GM20431 (cell line): ENCODE data around the gene ZNF22.

Source experiments
- in situ Hi-C: fragments of 300-500 bp; cut with MseI, MboI; formaldehyde crosslinking; loops from one replicate; pipeline ENCODE4 v1.15.0; 2020; ENCODE audit warnings: low sequenced_read_pairs; ENCODE audit not compliant: unreplicated experiment

Gene ZNF22

DNA sequence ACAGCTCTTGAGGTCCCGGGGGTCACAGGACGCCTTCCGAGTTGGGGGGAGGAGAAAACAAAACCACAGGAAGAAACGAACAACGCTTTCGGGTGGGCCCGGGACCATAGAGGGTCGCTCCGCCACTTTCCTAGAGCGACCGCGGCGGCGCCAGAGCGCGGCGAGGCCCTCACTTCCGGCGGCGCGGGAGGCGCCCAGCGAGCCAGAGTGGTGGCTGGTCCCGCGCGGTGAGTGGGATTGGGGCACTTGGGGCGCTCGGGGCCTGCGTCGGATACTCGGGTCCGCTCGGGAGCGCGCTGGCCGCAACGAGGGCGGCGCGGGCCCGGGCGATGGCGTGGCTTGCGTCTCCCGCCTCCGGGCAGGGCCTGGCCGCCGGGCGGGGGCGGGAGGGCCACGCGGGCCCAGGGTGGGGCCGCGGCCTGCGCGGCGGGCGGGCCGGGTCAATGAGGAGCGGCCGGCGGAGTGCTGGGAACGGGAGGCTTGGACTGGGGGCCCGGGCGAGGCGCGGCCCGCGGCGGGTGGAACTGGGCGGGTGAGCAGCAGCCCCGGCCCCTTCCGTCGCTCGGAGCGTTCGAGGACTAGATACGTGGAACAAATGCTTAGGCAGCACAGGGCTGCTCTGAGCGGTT, at the start of gene ZNF22:
ZNF22 (plus strand) TSS at position 172 of the 629 bp plus-strand sequence. CDS start 2,446 bp downstream, outside the sequence.
- in situ Hi-C loops = no loop called here

DNA sequence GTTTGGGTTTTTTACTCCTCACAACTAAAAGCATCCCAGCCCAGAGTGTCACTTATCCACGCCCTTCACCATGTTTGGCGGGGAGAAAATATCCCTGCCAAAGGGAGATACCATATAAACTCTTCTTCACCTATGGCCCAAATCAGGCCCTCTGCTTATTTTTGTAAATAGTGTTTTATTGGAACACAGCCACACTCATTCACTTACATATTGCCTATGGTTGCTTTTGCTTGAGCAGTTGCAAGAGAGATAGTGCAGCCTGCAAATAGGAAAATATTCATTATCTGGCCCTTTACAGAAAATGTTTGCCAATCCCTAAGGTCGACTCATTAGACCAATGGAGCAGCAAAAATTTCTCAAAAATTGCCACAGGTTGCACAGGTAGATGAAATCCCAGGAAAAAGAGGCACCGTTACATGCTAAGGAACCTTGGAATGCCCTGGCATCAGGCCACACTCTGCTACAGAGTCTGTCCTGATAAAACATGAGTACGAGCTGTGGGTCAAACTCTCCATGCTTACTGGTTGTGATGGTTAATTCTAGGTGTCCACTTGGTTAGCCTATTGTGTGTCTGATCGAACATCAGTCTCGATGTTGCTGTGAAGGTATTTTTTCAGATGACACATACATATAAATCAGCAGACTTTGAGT, 49.0 kb upstream of the ZNF22 start:
- in situ Hi-C loops = no loop called here

DNA sequence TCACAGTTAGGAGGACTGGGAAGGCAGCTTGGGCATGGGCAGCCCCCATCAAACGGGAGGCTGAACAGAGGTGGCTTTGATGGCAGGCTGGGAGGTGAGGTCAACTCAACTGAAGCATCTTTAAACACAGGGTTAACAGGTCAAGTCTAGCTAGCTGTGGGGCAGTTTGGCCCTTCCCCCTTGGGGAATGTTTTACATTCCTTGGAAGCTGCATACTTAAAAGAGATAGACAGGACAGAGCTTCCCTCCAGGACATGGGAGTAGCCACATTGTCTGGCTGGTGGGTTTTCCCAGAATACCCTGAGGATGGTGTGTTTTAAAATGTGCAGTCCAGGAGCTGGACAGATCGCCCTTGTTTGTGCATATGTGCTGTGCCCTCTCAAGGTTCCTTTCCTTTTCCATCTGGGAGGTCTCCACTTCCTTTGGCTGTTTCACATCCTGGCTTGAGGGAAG, 47.9 kb upstream of the ZNF22 start:
- in situ Hi-C loops = no loop called here

DNA sequence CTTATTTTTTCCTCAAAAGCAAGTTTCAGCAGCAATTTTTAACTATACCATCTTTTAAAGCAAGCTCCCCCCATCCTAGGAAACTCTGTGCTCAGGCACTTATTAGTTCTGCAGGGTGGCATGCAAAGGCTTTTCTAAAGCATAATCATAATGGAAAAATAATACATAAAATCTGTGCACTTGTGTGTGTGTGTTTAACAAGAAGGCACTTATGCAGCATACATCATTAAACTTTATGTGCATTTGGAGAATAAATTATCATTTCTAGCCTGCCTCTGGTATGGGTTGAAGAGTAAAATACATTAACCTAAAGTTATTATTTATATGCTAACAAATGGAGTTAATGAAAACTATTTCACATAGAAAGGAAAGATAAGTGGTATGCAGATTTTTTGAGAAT, 46.7 kb upstream of the ZNF22 start:
- in situ Hi-C loops = no loop called here

DNA sequence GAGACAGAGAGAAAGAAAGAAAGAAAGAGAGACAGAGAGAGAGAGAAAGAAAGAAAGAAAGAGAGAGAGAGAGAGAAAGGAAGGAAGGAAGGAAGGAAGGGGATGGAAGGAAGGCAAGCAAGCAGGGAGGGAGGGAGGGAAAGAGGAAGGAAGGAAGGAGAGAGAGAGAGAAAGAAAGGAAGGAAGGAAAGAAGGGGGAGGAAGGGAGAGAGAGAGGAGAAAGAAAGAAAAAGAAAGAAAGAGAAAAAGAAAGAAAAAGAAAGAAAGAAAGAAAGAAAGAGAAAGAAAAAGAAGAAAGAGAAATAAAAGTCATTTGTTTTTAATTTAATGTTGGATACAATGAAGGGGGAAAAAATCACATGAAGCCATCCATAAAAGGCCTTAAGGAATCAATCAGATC, 45.8 kb upstream of the ZNF22 start:
- in situ Hi-C loops = no loop called here

DNA sequence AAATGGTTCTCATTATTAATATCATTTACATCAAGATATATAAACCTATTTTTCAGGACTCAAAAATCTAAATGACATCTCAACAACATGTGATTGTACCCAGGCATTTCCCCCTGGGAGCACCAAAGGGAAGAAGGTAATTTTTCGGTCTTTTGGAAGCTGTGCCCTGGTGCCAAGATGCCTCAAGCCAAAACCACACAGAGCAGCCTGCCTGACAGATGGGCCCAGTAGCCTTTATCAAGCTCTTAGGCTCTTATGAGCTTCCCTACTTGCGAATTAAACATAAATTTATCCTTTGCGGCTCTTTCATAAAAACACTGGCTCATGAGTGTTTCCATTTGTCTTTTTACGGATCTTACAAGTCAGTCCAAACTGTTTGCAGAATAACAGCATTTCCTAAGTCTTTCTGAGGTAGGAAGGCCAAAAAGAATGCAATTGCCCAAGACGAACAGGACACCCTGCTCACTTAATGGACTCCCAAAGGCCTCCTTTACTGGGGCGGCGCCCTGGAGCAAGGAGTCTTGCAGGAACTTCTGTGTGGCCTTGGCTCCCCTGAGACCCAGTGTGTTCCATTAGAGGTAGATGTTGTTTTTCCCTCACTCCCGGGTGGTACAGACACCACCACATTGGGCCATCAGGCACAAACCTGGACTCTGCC, 45.2 kb upstream of the ZNF22 start:
- in situ Hi-C loops = no loop called here

DNA sequence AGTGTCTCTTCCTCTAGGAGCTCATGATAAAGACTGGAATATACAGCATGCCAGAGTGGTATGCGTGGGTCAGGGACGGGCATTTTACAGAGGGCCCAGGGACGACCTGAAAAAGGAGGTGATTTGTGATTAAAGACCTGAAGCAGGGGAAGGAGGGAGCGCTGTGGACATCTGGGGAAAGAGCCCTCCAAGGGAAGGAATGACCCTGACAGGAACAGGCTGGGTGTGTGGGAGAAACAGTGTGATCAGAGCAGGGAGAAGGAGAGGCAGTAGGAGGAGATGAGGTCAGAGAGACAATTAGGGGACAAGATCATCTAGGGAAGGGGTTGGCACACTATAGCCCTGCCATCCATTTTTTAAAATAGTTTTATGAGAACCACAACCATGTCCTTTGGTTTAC, 44.5 kb upstream of the ZNF22 start:
- in situ Hi-C loops = no loop called here

DNA sequence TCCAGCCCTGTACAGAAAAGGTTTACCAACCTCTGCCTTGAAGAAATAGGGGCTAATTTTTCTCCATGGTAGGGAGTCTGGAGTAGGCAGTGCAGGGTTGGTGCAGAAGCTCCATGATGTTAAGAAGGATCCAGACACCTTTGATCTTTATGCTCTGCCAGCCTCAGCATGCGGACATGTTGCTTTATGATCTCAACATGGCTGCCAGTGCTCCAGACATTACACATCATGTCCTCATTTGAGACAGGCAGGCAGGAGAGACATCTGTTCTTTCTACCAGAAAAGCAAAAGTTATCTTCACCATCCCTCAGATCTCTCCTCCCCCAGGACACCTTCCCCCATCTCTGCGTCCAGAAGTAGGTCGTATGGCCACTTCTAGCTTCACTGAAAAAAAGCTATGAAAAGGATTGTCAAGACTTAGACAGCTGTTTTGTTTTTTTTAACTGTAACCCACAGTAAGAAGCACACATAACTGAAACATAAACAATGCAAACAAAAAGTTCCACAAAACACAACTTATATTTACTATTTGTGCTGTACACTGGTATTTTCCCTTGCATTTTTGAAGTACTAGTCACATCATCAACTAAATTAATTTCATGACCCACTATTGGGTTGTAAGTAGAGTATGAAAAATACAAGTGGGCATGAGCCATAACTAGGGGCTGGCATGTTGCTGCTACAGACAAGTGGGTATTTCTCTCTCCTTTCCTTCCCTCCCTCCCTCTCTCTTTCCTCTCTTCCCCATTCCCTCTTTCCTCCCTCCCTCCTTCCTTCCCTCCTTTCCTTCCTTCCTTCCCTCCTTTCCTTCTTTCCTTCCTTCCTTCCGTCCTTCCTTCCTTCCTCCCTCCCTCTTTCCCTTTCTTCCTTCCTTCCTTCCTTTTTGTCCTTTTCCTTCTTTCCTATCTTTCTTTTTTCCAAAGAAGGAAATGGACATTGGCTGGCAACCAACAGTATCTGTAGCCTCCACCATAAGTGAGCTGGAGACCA, 43.7 kb upstream of the ZNF22 start:
- in situ Hi-C loops = no loop called here

DNA sequence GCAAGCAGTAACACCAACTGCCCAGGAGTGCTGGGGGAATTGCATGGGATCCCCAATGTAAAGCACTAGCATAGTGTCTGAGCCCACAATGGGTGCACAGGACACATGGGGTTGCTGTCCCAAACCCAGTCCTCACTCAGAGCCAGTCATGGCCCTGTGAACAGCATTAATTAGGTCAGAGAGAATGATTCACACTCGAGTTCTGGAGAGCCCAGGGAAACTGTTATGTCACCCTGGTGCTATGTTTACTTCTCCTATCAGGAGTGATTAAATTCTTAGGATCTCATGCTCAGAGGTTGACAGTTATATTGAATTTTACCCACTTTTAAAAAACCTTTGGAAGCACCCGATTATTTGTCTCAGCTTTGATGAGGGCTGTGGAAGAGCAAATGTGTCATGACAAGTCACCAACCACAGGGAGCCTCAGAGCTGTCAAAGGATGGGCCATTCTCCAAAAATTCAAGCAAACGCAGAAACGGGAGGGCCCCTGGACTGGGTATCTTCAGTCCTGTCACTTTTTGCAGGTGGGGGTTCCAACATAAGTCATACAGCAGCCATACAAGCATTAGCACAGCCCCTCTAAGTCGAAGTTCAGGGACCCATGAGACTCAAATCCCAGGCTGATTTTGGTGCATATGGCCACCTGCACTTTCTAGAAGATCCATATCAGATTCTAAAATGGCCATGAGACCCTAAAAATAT, 42.4 kb upstream of the ZNF22 start:
- in situ Hi-C loops = no loop called here

DNA sequence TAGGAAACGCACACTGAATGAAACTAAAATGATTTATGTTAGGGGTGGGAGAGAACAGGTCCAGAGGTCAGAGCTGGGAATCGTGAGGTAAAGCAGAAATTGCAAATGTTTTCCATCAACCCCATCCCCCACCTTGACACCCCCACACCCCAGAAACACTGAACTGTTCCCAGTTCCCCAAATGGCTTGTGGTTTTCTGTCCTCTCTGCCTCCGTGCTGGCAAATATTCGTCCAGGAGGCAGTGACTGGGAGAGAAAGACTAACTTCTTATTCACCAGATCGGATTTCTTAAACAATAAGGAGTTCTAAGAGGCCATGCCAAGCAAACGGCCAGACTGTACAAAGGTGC, 41.9 kb upstream of the ZNF22 start:
- in situ Hi-C loops = no loop called here

DNA sequence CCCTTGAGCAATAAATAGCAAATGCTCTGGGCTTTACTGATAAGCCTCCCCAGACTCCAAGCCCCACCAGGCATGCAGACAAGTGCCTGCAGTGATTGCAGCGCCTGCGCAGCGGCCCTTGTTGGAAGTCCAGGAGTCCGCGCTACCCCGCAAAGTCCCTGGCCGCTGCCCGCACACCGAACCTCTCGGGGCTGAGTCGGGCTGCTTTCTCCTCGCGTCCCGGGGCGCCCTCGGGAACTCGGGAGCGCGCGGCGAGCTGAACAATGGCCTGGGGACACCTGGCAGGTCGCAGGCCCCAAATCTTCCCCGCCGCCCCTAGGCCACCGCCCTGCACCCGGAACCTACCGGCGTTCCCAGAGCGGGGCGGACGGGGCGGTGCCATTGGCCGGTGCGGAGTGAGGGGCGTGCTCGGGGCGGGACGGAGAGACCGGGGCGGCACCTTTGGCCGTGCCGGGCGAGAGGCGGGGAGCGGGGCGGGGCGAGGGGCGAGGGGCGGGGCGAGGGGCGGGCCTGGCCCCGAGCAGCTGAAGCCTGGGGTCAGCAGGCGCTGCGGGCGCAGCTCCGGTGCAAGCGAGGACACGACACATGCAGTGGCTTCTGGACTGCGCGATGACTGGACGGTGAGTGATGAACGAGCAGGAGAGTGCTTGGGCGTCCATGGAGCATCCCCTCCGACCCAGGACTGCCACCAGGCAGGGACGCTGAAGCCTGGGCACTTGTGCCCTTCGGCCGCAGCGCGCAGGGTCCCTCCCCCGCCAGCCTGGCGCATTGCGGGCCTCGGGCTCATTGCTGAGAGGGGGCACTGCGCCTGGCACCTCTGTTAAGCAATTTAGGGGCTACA, 41.3 kb upstream of the ZNF22 start, which contains the start of gene RASSF4:
RASSF4 (plus strand) TSS at position 556 of the 841 bp plus-strand sequence. CDS start 10,401 bp downstream, outside the sequence.
- in situ Hi-C loops = no loop called here

DNA sequence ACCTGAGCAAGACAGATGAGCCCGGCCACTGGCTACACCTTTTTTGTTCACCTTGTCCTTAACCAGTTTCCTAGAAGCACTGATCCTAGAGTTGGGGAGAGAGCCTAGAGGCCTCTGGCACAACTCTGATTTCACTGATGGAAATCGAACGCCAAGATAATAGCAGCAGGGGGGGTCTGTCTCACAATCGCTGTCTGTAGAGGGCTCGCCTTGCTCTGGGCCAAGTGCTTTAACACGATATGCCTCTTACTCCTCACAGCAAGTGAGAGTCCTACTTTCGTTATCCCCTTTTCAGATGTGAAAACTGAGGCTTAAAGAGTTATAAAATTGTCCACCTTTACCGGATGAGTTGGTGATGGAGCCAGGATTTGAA, 40.6 kb upstream of the ZNF22 start:
- in situ Hi-C loops = no loop called here

DNA sequence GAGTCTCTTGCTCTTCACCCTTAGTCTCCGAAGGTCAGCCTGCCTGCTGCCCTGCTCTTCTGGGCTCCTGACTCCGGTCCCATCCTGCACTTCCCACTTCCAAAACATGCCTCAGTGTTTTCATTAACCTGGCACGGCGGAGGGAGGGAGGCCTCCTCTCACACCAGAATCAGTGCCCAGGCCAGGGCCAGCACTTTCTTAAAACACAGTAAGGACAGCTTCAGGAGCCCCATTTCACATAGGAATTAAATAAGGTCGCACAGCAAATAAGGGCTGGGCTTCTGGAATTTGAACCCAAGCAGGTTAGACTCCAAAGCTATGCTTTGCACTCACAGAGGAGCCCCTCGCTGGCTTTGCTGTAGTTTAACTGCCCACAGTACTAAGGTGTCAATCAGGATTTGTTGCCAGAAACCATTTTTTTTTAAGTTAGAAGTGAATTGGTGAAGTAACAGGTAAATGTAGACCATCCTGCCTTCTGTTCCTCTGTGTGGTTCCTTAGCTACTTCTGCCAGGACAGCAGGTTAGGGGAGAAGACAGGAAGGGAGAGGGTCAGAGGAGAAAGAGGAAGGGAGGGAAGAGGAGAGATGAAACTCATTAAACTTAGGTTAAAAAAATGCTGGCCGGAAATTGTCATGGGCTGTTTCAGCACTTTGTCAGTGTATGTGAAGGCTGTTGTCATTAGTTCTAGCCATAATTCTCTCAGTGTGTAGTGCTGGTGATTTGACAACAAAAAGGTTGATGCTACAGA, 40.1 kb upstream of the ZNF22 start:
- in situ Hi-C loops = no loop called here

DNA sequence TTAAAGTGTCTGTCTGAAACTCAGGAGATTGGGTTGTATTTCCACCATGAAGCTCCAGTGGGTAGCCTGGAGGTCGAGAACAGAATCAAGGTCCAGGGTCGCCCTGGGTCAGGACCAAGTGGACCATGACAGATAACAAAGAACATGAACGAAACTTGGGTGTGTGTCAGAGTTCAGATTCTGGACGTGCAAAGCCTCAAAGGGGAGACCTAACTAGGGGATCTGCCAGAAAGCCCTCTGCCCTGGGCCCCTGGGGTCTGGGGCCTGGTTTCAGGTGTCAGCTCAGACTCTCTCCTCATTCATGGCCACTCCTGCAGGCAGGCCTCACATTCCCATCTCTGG, 39.5 kb upstream of the ZNF22 start:
- in situ Hi-C loops = no loop called here

DNA sequence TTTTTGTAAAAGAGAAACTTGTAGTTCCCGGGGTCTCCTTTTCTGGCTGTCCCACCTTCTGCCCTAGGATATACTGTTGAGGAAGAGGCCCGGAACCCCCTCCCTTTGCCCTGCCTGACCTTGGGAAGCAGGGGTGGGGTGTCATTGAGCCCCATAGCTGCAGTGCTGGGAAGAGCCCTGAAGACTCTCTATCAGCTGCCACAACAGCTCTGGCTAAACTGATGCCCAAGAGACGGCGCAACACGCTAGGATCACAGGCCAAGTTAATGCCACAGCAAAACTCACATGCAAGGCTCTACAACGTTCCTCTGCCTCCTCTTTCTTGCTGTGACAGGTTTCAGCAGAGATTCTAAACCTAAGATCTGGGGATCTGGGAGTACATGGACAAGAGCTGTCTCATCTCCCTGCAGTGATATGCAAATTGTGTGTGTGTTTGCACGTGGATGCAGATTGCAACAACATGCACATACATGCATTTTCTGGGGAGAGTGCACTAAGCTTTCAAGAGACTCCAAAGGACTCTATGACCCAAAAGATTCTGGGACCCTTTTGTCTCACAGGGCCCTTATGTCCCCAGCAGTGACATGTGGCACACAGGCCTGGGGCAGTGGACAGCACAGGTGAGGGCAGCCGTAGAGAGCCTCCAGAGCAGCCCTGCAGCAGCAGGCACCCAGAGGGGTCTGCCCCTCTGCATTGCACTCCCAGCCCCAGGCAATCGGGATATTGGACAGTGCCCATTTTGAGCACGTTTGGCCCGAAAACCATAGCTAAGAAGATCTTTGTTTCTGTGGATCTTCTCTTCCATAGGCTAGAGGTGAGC, 38.6 kb upstream of the ZNF22 start:
- in situ Hi-C loops = no loop called here

DNA sequence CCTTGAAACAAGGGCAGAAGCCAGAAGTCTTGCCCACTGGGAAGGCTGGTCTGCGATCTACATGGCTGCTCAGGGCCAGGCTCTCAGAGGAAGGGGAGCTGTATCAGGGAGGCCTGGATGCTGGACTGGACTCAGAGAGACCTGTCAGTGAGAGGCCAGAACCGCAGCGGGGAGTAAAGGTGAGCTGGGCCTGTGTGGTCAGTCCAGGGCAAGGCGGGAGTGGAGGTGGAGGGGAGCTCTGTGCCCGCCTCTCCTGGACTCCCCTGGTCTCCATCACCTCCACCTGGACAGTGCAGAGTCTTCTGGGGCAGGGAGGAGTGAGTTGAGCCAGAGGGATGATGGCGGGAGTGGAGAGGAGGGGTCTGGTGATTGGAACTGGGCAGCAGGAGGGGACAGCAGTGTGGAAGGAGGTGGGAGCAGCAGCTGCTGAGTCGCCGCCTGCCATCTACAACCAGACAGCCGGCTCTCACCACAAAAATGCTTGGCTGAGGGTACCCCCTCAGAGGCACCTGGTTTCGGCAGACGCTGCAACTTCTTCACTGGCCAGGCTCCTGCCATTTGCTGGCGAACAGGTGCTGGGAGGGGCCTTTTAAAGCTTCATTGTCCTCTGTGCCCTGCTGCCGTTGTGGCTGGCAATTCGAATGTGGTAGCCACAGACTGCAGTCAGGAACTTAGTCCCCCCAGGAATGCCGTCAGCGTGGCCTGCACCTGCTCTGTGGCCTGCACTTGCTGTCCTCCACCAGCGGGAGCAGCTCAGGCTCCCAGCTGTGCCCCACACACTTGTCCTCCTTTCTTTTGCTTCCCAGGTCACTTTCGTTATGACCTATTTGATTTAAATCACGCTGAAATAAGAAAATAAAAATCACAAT, 37.6 kb upstream of the ZNF22 start:
- in situ Hi-C loops = no loop called here
